HG03571 (cell line): ENCODE measurements around the gene CTBP1.

Experiments
- ATAC-seq: cut with Tn5 transposase; IDR thresholded peaks from one replicate; pipeline ENCODE4 v1.9.1; 2021; ENCODE audit not compliant: unreplicated experiment

The CTBP1 gene

GRCh38 chr4:1199556-1200331 lies 49.2 kb downstream of the CTBP1 start:
- ATAC-seq: no peak

GRCh38 chr4:1198098-1198844 lies 50.7 kb downstream of the CTBP1 start:
- no peak for ATAC-seq

GRCh38 chr4:1196421-1197183 lies 52.3 kb downstream of the CTBP1 start:
- ATAC-seq: no peak

GRCh38 chr4:1195891-1196401 lies 53.0 kb downstream of the CTBP1 start:
- ATAC-seq: no peak

DNA sequence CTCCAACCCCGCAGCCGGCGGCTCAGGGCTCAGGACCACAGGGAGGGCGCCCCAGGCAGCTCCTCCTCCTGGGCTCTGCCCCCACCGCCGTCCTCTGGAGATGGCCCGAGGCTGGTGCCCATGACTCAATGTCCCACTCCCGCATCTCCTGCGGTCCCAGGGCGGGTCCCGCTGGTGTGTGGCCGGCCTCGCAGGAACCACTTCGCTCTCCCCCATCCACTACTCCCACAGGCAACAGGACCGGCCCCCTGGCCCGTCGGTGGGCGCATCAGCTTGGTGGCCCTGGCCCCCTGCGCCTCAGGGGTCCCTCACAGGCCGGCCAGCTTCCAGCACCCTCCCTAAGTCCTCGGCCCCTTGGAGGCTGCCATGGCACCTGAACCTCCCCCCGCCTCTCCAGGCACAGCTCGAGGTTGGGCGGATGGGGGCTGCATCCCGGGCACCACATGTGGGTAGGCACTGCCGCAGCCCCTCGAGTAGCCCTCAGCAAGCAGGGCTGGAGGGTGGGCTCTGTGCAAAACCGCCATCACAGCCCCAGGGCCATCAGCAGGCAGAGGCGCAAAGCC lies 53.7 kb downstream of the CTBP1 start:
- ATAC-seq: no peak

- no peak for ATAC-seq
These were observed 54.7 kb downstream of the CTBP1 start for GRCh38 chr4:1194010-1194900.

GRCh38 chr4:1193206-1194009 lies 55.5 kb downstream of the CTBP1 start:
- ATAC-seq: no peak

DNA sequence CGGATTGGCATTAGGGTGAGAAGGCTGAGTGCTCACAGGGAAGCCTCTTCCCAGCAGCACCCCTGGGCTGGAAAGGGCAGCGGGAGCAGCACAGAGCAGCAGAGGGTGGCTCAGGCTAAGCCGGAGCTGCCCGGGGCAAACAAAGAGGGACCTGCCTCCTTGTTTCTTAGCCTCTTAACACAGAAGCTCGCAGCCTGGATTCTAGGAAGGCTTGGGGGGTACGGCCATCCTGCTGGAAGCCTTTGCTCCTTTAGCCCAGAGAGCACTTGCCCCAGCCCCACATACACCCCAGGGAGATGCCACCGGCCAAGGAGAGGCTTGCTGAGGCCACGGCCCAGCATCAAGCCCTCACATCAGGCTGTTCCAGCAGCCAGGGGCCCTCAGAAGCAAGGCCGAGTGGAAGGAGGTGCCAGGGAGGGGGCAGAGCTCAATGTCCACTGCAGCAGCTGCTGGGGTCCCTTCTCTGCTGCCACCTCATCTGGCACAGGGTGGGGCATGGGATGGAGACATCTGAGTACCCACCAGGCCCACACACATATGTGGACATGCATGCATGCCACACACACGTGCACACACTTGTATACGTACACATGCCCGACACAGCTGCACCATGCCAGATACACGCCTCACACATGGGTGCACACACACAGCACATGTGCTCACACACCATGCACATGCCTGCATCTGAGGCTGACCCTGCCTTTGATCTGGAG lies 56.3 kb downstream of the CTBP1 start:
- ATAC-seq: no peak

- ATAC-seq: no peak
These were observed 56.8 kb downstream of the CTBP1 start for GRCh38 chr4:1192091-1192492.

- no peak for ATAC-seq
These were observed 57.3 kb downstream of the CTBP1 start for GRCh38 chr4:1191621-1192020.

DNA sequence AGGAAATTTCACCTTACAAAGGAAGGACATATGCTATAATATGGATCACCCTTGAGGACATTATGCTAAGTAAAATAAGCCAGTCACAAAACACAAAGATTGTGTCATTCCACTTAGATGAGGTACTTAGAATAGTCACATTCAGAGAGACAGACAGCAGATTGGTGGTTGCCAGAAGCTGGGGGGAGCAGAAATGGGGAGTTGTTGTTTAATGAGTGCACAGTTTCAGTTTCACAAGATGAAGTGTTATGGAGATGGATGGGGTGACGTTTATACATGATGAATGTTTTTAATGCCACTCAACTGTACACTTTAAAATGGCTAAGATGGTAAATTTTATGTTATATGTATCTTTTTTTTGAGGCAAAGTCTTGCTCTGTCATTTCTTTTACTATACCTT lies 61.7 kb downstream of the CTBP1 start:
- no peak for ATAC-seq

GRCh38 chr4:1183985-1184773 lies 64.8 kb downstream of the CTBP1 start:
- peak; percentile 57 for ATAC-seq

DNA sequence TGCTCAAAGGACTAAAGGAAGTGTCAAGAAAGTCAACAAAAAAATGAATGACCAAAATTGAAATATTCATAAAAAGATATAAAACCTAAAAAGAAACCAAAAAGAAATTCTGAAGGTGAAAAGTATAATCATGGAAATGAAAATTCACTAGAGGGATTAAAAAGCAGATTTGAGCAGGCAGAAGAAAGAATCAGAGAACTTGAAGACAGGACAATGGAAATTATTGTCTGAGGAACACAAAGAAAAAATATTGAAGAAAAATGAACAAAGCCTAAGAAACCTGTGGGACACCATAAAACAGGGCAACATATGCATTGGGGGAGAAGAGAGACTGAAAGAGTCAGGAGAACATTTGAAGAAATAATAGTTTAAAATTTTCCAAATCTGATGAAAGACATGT lies 66.6 kb downstream of the CTBP1 start:
- no peak for ATAC-seq

DNA sequence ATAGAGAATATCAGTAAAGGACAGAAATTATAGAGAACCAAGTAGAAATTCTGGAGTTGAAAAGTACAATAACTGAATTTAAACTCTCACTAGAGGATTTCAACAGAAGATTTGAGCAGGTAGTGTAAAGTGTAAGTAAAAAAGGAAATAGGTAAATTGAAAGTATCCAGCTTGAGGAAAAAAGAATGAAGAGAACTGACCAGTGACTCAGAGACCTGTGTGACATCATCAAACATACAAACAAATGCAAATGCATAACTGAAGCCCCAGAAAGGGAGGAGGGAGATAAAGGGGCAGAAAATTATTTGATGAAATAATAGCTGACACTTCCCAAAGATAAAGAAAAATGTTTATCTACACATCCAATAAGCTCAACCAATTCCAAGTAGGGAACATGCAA lies 68.3 kb downstream of the CTBP1 start:
- ATAC-seq: no peak

DNA sequence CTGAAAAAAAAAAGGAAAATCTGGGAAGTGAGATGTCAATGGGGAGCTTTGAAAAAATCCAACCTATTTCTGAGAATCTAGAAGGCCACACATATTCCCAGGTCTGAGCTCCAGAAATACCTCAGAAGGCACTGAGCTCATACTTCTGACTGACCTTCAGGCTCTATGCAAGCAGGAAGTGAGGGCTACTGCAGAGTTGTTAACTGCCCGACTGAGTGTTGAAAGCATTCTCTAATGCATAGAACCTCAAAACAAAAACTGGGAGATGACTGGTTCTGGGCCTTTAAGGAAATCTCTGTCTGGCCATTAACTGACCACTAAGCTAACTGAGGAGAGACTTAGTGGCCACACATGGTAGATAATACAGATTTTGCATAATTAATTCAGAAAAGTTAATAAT lies 69.0 kb downstream of the CTBP1 start:
- no peak for ATAC-seq

GRCh38 chr4:1179089-1179441 lies 69.9 kb downstream of the CTBP1 start:
- no peak for ATAC-seq

- no peak for ATAC-seq
These were observed 70.4 kb downstream of the CTBP1 start for GRCh38 chr4:1178300-1179088.
